ENCODE results near the gene RIN2. TPM values are rescaled to one million over a fixed set of nuclear protein-coding genes. Genes with fewer than 3 reads are reported as not detected.

Gene RIN2
- total RNA-seq, 4 donors from 2014 or later: 64.5 to 89.4 (median 77.5) TPM

DNA sequence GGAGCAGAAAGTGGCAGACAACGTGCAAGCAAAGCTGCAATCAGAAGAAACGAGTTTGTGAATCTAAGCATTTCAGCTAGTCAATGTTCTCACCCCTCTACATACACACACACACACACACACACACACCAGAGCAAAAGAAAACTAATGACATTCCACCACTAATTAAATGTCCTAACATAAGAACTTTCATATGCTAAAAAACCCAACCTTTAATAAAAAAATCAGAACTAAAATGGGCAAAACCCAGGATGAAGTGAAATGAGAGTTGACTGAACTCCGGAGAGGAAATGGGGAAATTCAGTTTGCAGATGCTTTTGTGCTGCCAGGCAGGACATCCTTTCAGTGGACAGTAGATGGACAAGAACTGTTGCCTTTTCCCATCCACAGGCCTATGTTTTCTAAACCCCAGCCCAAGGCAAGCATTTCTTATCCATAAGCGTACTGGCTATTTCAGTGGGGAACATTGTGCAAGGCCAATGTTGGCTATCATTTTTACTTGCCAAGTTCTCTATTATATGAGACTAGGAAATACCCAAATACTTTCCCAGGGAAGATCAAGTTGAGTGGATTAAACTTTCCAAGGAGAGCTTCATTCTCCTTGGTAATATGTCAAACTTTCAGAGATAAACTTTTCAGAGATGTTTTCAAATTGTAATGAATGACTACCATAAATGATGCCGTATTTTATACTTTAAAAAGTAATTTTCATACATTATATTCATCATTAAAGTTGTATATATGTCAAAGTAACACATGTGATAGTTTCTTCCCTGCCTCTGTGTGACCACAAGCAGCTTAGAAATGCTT, 27.3 kb downstream of the RIN2 start:
- WGBS, 2 donors: 44 to 53% methylated on average over 5 of the region's 5 CpGs
- Histone ChIP-seq H3K4me1 (peaks cover 27 to 36% of the 10 kb centered on the region in 2 donors), H3K36me3 (no peaks in the 10 kb centered on the region), H3K9me3 (no peaks in the 10 kb centered on the region), H3K4me3 (replicated peaks in 1 of 3) (no peak overlapping the region), H3K27ac (peak overlapping the region; percentile 39 to 80 (median 69)), H3K27me3 (no peaks in the 10 kb centered on the region)
- intact Hi-C loops (cut with DNase I): loop anchor here (5.0 kb wide), 1 partner anchor 93 kb away; no protein-coding TSS in a partner anchor
- TF ChIP-seq POLR2A (IDR thresholded peaks at IDR 0.05): no peak
- TF ChIP-seq, protein P1, sequence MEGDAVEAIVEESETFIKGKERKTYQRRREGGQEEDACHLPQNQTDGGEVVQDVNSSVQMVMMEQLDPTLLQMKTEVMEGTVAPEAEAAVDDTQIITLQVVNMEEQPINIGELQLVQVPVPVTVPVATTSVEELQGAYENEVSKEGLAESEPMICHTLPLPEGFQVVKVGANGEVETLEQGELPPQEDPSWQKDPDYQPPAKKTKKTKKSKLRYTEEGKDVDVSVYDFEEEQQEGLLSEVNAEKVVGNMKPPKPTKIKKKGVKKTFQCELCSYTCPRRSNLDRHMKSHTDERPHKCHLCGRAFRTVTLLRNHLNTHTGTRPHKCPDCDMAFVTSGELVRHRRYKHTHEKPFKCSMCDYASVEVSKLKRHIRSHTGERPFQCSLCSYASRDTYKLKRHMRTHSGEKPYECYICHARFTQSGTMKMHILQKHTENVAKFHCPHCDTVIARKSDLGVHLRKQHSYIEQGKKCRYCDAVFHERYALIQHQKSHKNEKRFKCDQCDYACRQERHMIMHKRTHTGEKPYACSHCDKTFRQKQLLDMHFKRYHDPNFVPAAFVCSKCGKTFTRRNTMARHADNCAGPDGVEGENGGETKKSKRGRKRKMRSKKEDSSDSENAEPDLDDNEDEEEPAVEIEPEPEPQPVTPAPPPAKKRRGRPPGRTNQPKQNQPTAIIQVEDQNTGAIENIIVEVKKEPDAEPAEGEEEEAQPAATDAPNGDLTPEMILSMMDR (IDR thresholded peaks at IDR 0.05): no peak
- no peak for DNase-seq

DNA sequence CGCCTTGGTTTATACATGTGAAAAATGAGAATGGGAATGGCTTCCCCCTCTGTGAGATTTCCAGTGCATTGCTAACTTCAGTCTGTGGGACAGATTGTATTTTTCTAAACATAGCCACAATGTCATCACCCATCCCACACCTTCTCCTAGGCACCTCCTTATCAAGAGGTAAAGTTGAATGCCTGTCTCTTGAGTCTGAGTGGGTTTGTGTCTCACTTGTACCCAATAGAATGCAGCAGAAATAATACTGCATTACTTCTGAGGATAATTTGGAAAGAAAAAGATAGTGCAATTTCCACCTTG, 27.9 kb downstream of the RIN2 start:
- H3K27ac ChIP-seq: peak overlapping the region in 2 of 3 donors; percentile 35 to 80

DNA sequence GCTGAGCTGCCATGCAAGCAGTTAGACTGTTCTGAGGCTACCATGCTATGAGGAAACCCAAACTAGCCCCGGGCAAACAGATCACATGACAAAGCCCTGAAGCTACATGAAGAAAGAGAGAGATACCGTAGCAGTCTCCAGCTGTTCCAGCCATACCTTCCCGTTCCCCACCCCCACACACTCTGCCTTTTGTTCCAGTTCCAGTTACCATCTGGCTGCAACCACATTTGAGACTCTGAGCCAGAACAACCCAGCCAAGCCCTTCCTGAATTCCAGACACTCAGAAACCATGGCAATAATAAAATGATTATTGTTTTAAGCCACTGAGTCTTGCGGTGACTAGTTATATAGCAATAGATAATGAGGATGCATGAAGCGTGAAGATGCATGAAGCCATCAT, 28.3 kb downstream of the RIN2 start:
- TF ChIP-seq, protein P1 (IDR thresholded peaks at IDR 0.05): no peak
- TF ChIP-seq POLR2A (IDR thresholded peaks at IDR 0.05): no peak
- peaks cover 27 to 36% of the 10 kb centered on the region in 2 donors for H3K4me1 ChIP-seq
- H3K9me3 ChIP-seq: no peaks in the 10 kb centered on the region
- H3K4me3 ChIP-seq (replicated peaks in 1 of 3): no peak overlapping the region
- DNase-seq: peak; percentile 49 to 78
- 30 to 50% methylated on average over 5 of the region's 5 CpGs for WGBS, 2 donors
- H3K27me3 ChIP-seq: no peaks in the 10 kb centered on the region
- peak overlapping the region; percentile 11 to 80 (median 35) for H3K27ac ChIP-seq
- intact Hi-C loops (cut with DNase I): loop anchor here (5.0 kb wide), 1 partner anchor 94 kb away; no protein-coding TSS in a partner anchor
- no peaks in the 10 kb centered on the region for H3K36me3 ChIP-seq

More for the DNA sequence above, 27.9 kb downstream of the RIN2 start:
- 89 to 97% methylated on average over 1 of the region's 1 CpG for WGBS, 2 donors
- intact Hi-C loops (cut with DNase I): loop anchor here (5.0 kb wide), 1 partner anchor 94 kb away; no protein-coding TSS in a partner anchor
- TF ChIP-seq, protein P1 (IDR thresholded peaks at IDR 0.05): no peak
- no peak for TF ChIP-seq POLR2A (IDR thresholded peaks at IDR 0.05)
- Histone ChIP-seq H3K27me3 (no peaks in the 10 kb centered on the region), H3K36me3 (no peaks in the 10 kb centered on the region), H3K4me3 (replicated peaks in 1 of 3) (no peak overlapping the region), H3K4me1 (peaks cover 27 to 36% of the 10 kb centered on the region in 2 donors), H3K9me3 (no peaks in the 10 kb centered on the region)
- DNase-seq: no peak

DNA sequence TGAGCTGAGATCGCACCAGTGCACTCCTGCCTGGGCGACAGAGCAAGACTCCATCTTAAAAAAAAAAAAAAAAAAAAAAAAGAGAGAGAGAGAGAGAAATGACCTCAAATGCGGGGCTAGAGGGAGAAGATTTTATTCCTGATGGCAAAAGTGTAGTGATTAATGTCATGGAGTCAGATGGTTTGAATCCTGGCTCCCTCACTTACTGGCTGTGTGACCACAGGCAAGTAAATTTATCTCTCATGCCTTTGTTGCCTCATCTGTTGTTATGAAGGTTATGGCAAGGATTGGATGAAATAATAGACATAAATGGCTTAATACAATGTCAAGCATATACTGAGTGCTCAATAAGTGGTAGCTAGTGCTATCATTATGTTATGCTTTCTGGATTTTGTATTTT, 29.3 kb downstream of the RIN2 start:
- Histone ChIP-seq H3K36me3 (no peaks in the 10 kb centered on the region), H3K9me3 (no peaks in the 10 kb centered on the region), H3K4me3 (replicated peaks in 1 of 3) (no peak overlapping the region), H3K4me1 (peaks cover 27 to 36% of the 10 kb centered on the region in 2 donors), H3K27ac (peak overlapping the region in 1 of 3 donors; percentile 35), H3K27me3 (no peaks in the 10 kb centered on the region)
- intact Hi-C loops (cut with DNase I): loop anchor here (5.0 kb wide), 1 partner anchor 95 kb away; no protein-coding TSS in a partner anchor
- no peak for DNase-seq
- 95 to 96% methylated on average over 3 of the region's 3 CpGs for WGBS, 2 donors
- TF ChIP-seq, protein P1 (IDR thresholded peaks at IDR 0.05): no peak
- TF ChIP-seq POLR2A (IDR thresholded peaks at IDR 0.05): no peak

DNA sequence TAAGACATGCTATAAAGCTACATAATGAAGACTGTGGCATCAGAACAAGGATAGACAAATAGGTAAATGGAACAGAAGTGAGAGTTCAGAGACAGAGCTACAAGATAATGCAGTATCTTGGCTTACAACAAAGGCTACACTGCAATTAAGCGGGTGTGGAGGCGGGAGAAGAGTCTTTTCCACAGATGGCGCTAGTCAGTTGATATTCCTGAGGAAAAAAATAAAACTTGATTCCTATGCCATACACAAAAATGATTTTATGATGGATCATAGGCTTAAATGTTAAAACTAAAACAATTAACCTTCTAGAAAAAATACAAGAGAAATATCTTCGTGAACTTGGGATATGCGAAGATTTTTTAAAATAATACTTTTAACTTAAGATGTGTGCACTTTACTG, 31.0 kb downstream of the RIN2 start:
- intact Hi-C loops (cut with DNase I): loop anchor here (5.0 kb wide), 1 partner anchor 97 kb away; no protein-coding TSS in a partner anchor
- DNase-seq: no peak
- Histone ChIP-seq H3K36me3 (no peaks in the 10 kb centered on the region), H3K27ac (no peak overlapping the region), H3K27me3 (no peaks in the 10 kb centered on the region), H3K4me1 (peaks cover 27 to 31% of the 10 kb centered on the region in 2 donors), H3K9me3 (no peaks in the 10 kb centered on the region), H3K4me3 (replicated peaks in 1 of 3) (no peak overlapping the region)
- TF ChIP-seq, protein P1 (IDR thresholded peaks at IDR 0.05): no peak
- TF ChIP-seq POLR2A (IDR thresholded peaks at IDR 0.05): no peak
- 97% methylated on average over 5 of the region's 5 CpGs for WGBS, 2 donors

Data from thyroid gland (tissue), 4 donors.